Measurements from ENCODE around the gene MEA1.
"Not testable (repeated sequence)": the region's sequence is repeated elsewhere in the genome, so short reads cannot be mapped to it uniquely, and the experiment has no call there.

Gene MEA1

DNA sequence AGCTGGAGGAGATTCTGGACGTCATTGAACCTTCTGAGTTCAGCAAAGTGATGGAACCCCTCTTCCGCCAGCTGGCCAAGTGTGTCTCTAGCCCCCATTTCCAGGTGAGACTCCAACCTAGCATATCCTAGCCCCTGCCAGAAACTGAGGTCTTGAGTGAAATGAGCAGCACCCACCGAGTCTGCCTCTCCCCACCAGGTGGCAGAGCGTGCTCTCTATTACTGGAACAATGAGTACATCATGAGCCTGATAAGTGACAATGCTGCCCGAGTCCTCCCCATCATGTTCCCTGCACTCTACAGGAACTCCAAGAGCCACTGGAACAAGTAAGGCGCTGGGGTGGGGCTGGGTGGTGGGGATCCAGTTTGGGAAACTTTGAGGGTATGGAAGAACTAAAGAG lies 4.6 kb downstream of the MEA1 start:
- no peak for DNase-seq (ENCODE audit: low spot score)

DNA sequence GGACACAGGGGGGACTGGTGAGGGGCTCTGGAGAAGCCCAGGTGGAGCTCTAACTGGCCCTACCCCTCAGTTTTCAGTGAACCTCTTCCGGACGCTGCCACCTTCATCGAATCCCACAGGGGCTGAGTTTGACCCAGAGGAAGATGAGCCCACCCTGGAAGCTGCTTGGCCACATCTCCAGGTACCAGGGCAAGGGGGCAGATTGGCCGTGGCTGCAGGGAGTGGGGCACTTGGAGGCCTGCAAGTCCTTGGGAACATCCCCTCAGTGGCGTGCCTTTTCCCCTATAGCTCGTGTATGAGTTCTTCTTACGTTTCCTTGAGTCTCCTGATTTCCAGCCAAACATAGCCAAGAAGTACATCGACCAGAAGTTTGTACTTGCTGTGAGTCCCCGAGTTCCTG lies 6.6 kb downstream of the MEA1 start:
- DNase-seq (ENCODE audit: low spot score), result no peak

- no peak for DNase-seq (ENCODE audit: low spot score)
Observed at GRCh38 chr6:43006251-43006650, 7.5 kb downstream of the MEA1 start.

- no peak for DNase-seq (ENCODE audit: low spot score)
Observed at GRCh38 chr6:43005844-43006243, 7.9 kb downstream of the MEA1 start.

GRCh38 chr6:43001843-43002242 lies 11.9 kb downstream of the MEA1 start:
- DNase-seq (ENCODE audit: low spot score), result no peak

- not testable (repeated sequence) for DNase-seq (ENCODE audit: low spot score)
Observed at GRCh38 chr6:42998205-42998604, 15.5 kb downstream of the MEA1 start.

- no peak for DNase-seq (ENCODE audit: low spot score)
Observed at GRCh38 chr6:42996513-42996912, 17.2 kb downstream of the MEA1 start.

GRCh38 chr6:42993445-42993844 lies 20.3 kb downstream of the MEA1 start:
- DNase-seq (ENCODE audit: low spot score), result no peak

GRCh38 chr6:42989923-42990322 lies 23.8 kb downstream of the MEA1 start:
- DNase-seq (ENCODE audit: low spot score), result no peak

DNA sequence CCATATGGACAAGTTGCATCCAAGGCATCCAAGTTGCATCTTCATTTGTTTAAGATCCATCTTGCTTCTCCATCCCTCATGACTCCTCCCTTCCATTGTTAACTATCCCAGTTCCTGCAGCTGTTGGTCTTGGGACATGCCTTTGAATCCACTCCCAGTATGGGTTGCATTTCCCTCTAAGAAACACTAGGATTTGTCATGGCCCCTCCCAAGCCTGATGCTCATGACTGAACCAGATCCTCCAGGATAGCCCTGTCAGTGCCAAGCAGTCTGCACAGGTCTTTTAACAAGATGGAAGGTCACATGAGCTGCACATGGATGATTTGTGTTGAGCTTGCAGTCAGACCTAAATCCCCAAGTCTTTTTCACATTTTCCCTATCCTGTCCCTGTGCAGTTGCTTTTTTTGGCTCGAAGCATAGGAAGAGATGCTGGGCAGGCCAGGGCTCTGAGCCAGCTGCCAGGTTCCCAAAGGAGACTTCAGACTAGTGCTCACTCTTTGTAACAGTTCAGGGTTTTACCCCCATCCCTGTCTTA lies 25.2 kb downstream of the MEA1 start:
- no peak for DNase-seq (ENCODE audit: low spot score)

GRCh38 chr6:42987533-42988451 lies 26.0 kb downstream of the MEA1 start:
- no peak for DNase-seq (ENCODE audit: low spot score)

GRCh38 chr6:42984924-42985475 lies 28.7 kb downstream of the MEA1 start:
- no peak for DNase-seq (ENCODE audit: low spot score)

- peak; percentile 89 for DNase-seq (ENCODE audit: low spot score)
Observed at GRCh38 chr6:42984001-42984923, 29.5 kb downstream of the MEA1 start, which contains the start of gene PPP2R5D. PPP2R5D (plus strand) TSS chr6:42984570; CDS start chr6:42984678, 108 bp downstream.

DNA sequence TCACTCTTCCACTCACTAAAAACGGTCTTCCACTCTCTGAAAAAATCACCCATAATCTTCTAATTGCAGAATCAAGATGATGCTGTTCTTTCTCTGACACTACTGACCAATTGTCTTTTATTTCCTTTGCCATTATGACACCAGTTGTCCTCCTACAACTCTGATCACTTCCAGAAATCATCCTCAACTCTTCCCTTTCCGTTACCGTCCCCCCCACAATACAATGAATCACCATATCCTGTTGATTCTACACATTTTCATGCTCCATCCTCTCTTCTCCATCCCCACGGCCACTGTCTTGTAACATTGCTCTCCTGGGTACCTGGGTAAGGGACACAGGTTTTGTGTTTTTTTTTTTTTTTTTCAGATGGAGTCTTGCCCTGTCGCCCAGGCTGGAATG lies 31.9 kb downstream of the MEA1 start:
- DNase-seq (ENCODE audit: low spot score), result no peak

DNA sequence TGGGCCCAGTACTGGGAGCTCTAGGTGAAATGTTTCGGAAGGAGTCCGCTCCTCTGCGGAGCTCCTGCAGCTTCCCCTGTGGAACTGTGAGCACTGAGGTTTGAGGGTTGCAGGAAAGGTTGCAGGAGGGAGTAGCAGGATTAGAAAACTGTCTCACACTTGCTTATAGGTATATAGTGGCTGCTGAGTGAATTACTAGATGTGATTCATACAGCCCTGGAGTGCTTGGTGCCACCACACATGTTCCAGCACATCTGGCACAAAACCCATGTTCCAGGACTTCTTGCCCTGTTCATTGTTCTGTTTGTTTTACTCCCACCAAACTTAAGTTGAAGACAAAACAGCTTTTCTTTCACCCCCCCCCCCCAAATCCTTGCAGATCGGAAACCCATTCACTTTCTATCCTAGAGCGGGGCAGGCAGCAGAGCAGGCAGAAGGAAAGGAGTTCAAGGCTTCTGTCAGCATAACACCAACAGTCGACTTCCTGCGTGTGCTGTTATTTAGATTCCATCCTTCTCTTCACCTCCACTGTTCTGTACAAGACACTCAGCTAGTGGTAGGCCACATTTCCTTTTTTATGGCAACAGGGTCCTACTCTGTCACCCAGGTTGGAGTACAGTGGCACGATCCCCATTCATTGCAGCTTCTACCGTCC lies 34.1 kb downstream of the MEA1 start:
- DNase-seq (ENCODE audit: low spot score), result peak; percentile 34

GRCh38 chr6:42978839-42979522 lies 34.8 kb downstream of the MEA1 start, which contains the start of gene PEX6:
PEX6 (minus strand) TSS chr6:42979181; CDS start chr6:42979150, 31 bp downstream.
- peak; percentile 75 for DNase-seq (ENCODE audit: low spot score)

GRCh38 chr6:42978487-42978838 lies 35.3 kb downstream of the MEA1 start:
- peak; percentile 35 for DNase-seq (ENCODE audit: low spot score)

DNA sequence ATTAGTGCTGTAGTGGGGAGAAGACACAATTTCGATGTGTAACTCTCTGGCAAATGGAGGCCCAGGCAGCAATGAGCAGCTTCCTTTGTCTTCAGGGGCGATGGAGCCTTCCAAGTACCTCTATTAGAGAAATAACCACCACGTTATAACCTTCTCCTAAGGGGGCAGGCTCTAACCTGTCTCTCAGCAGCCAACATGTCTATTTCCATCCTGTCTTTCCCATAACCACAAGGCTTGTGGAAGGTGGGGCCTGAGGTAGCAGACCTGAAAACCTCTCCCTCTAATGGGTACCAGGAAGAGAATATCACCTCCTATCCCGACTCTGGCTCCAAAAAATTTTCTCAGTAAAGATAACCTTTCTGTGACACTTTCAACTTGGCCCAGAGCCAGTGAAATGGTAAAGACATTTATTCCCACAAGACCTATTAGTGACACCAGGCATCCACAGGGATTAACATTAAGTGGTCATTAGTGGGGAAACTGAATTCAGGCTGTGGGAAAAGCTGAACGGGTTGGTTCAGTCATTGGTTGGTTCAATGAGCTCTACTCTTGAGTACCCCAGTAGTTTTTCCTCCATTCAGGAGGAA lies 38.7 kb downstream of the MEA1 start:
- no peak for DNase-seq (ENCODE audit: low spot score)

DNA sequence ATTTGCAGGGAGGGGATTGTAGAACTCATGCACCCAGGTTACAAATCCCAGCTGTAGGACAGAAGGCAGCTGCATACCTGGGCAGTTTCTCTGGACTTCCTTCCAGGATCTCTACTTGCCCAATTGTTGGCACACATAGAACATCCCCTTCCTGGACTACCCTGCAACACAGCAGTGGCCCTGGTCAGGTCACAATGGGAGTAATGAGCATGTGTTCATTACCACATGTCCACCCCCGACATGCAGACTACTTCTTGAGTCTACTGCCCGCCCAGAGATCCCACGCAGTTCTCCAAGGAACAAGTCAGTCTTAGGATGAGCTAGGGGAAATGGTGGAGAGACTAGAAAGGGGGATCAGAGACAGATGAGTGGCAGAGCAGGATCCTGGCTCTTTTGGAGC lies 39.8 kb downstream of the MEA1 start:
- DNase-seq (ENCODE audit: low spot score), result no peak

DNA sequence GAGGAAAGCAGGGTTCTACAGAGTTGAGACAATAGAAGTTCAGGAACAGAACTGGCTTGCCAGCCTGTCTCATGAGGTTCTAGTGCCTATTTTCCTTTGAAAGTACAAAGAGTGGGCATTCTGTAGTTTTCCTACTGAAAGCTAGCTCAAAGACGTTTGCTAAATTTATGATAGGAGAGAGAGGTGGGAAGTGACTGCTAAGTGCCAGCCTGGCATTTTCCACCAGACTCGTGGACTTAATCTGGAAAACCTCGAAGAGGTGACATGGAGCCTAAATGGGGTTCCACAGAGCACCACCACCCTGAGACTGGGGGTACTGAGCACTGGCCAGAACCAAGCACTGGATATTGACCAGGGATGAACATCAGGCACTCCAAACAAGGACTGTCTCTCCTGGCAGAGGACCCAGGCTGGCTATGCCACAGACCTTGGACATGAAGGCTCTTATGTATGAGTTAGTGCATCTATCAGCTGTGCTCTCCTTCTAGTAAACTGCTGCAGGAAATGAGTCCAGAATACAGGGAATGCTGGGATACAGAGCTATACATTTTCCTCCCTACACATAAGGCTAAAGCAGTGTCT lies 41.9 kb downstream of the MEA1 start:
- DNase-seq (ENCODE audit: low spot score), result no peak
